Measurements from ENCODE around the gene RNU4-1. TPM values are rescaled to one million over a fixed set of nuclear protein-coding genes. Genes with fewer than 3 reads are reported as not detected.
"Not testable (repeated sequence)": the region's sequence is repeated elsewhere in the genome, so short reads cannot be mapped to it uniquely, and the experiment has no call there.

RNU4-1 gene
- total and polyA plus RNA-seq, 2 of the 4 experiments (the other 2 are of a cell fraction), result under 0.01 TPM; not detected in 1

GRCh38 chr12:120246705-120247104, 46.3 kb downstream of the RNU4-1 start:
- H3K4me2 ChIP-seq (ENCODE audit: low read depth, low read length); in situ Hi-C loops (cut with MboI; ENCODE audit: low sequenced_read_pairs); H3K4me3 ChIP-seq (ENCODE audit: insufficient read depth, low read depth, low read length); H3K36me3 ChIP-seq (ENCODE audit: control insufficient read depth, insufficient read depth, low read length); H2BK5ac ChIP-seq (ENCODE audit: low read depth, low read length, poor library complexity, severe bottlenecking); H3K14ac ChIP-seq (replicated peaks; ENCODE audit: low read depth, low read length); intact Hi-C loops (cut with micrococcal nuclease); H3K18ac ChIP-seq (ENCODE audit: low read depth, low read length); H3K56ac ChIP-seq (ENCODE audit: extremely low read depth, insufficient read depth, low read length); H3K27ac ChIP-seq (ENCODE audit: insufficient read depth, low read length); H3K9ac ChIP-seq (ENCODE audit: low read depth, low read length); H2BK20ac ChIP-seq (ENCODE audit: low read depth, low read length); H2BK120ac ChIP-seq (ENCODE audit: low read depth, low read length); ATAC-seq (ENCODE audit: low read depth); H2BK15ac ChIP-seq (ENCODE audit: low read depth, low read length); H3K4ac ChIP-seq (ENCODE audit: low read depth, low read length); H2AK9ac ChIP-seq (replicated peaks; ENCODE audit: low read depth, low read length, poor library complexity); H3K9me3 ChIP-seq (ENCODE audit: control insufficient read depth, insufficient read depth, low read length); H3K27me3 ChIP-seq (ENCODE audit: control insufficient read depth, insufficient read depth, low read length); H4K5ac ChIP-seq (ENCODE audit: low read depth, low read length); H2AFZ ChIP-seq (replicated peaks; ENCODE audit: low read length, poor library complexity); H4K91ac ChIP-seq (ENCODE audit: insufficient read depth, low read depth, low read length); dilution Hi-C loops (cut with HindIII; ENCODE audit: low sequenced_read_pairs, unreplicated experiment); BruUV-seq (replicated peaks); H3K23ac ChIP-seq (ENCODE audit: low read depth, low read length); DNase-seq: not testable (repeated sequence)
- Histone ChIP-seq H3K4me1 (ENCODE audit: control insufficient read depth, insufficient read depth, low read length) (peaks cover 43% of the 10 kb centered on the region), H2AK5ac (ENCODE audit: low read depth, low read length) (peak overlapping the region; percentile 67; the same call in 1 of the 2 replicates), H3K9me1 (ENCODE audit: insufficient read depth, low read length) (peaks cover 54% of the 10 kb centered on the region), H4K8ac (ENCODE audit: low read depth in 2 of 2, low read length in 2 of 2) (peak overlapping the region in 1 of 2 experiments; percentile 20; a peak in 1 of 4 replicates), H3K79me1 (ENCODE audit: low read depth in 1 of 2, low read length in 2 of 2) (peaks cover 9 to 69% of the 10 kb centered on the region in 2 experiments; a peak in 2 of 4 replicates), H4K20me1 (ENCODE audit: insufficient read depth, low read length) (peaks cover 73% of the 10 kb centered on the region)
- ChIA-PET POLR2A (ENCODE audit: unreplicated experiment) (interaction anchor here (0.7 kb wide), 1 partner anchor 17 kb away, joined by 17 read pairs; no protein-coding TSS in a partner anchor), CTCF (interaction anchor here (1.0 to 1.9 kb wide), 2 partner anchors 11 to 18 kb away, joined by 4 read pairs; no protein-coding TSS in a partner anchor)
- WGBS, 2 experiments (ENCODE audit: extremely low coverage in 2 of 2, insufficient read length in 1 of 2), result no CpG with 5 or more reads among the region's 5 CpGs

Small RNA genes lying within 50 kb of the gene (microRNA-seq; reads per million reads assigned to microRNA genes)
- gene RNU4-1 (ENCODE audit: insufficient read depth, insufficient read length) (464 reads per million, percentile 90 among the genes with 10 or more reads in this experiment), gene RNU4-2 (ENCODE audit: insufficient read depth, insufficient read length) (388 reads per million, percentile 89 among the genes with 10 or more reads in this experiment), gene RNU6-1088P (ENCODE audit: insufficient read depth, insufficient read length) (not detected)

Small RNA genes lying within 50 kb of the gene (small RNA-seq; reads per million reads assigned to genes)
- gene RNU4-1 (23.7 to 718 (median 101) reads per million in 5 experiments), gene RNU4-2 (82.6 to 2,295 (median 218) reads per million in 5 experiments), gene RNU6-1088P (0 reads per million in 5 experiments)

Other genes starting within 250 kb of the RNU4-1 start
- gene RAB35, start 176.5 kb downstream of the RNU4-1 start, total RNA-seq (2012; rRNA removed), result 32.6 and 35.0 TPM in 2 replicates
- 47.6 and 49.6 TPM in 2 replicates for gene RAB35, start 176.5 kb downstream of the RNU4-1 start, polyA plus RNA-seq (2012; rRNA removed)
- gene GCN1, start 98.5 kb downstream of the RNU4-1 start, total RNA-seq (2012; rRNA removed), result 65.8 and 77.6 TPM in 2 replicates
- 57.8 and 76.1 TPM in 2 replicates for gene GCN1, start 98.5 kb downstream of the RNU4-1 start, polyA plus RNA-seq (2012; rRNA removed)
- 4,496 and 5,401 TPM in 2 replicates for gene RPLP0, start 92.1 kb downstream of the RNU4-1 start, total RNA-seq (2012; rRNA removed)
- 5,590 and 6,356 TPM in 2 replicates for gene RPLP0, start 92.1 kb downstream of the RNU4-1 start, polyA plus RNA-seq (2012; rRNA removed)
- 33.9 and 46.6 TPM in 2 replicates for gene PXN, start 27.5 kb downstream of the RNU4-1 start, total RNA-seq (2012; rRNA removed)
- gene PXN, start 27.5 kb downstream of the RNU4-1 start, polyA plus RNA-seq (2012; rRNA removed), result 134 and 139 TPM in 2 replicates
- under 0.01 TPM in 2 replicates for gene RNU4-2, start 1.3 kb downstream of the RNU4-1 start, total RNA-seq (2012; rRNA removed)
- gene RNU4-2, start 1.3 kb downstream of the RNU4-1 start, polyA plus RNA-seq (2012; rRNA removed), result not detected in 2 replicates
- 0.83 and 2.0 TPM in 2 replicates for gene SIRT4, start 9.1 kb upstream of the RNU4-1 start, total RNA-seq (2012; rRNA removed)
- 0.56 and 0.87 TPM in 2 replicates for gene SIRT4, start 9.1 kb upstream of the RNU4-1 start, polyA plus RNA-seq (2012; rRNA removed)
- not detected in 2 replicates for gene PLA2G1B, start 34.5 kb upstream of the RNU4-1 start, total RNA-seq (2012; rRNA removed)
- not detected in 2 replicates for gene PLA2G1B, start 34.5 kb upstream of the RNU4-1 start, polyA plus RNA-seq (2012; rRNA removed)
- gene MSI1, start 75.9 kb upstream of the RNU4-1 start, total RNA-seq (2012; rRNA removed), result not detected in 2 replicates
- gene MSI1, start 75.9 kb upstream of the RNU4-1 start, polyA plus RNA-seq (2012; rRNA removed), result not detected in 2 replicates
- 339 and 396 TPM in 2 replicates for gene COX6A1, start 144.9 kb upstream of the RNU4-1 start, total RNA-seq (2012; rRNA removed)
- 541 and 664 TPM in 2 replicates for gene COX6A1, start 144.9 kb upstream of the RNU4-1 start, polyA plus RNA-seq (2012; rRNA removed)
- 19.2 and 45.5 TPM in 2 replicates for gene TRIAP1, start 153.1 kb upstream of the RNU4-1 start, total RNA-seq (2012; rRNA removed)
- 23.2 and 32.3 TPM in 2 replicates for gene TRIAP1, start 153.1 kb upstream of the RNU4-1 start, polyA plus RNA-seq (2012; rRNA removed)
- gene GATC, start 153.2 kb upstream of the RNU4-1 start, total RNA-seq (2012; rRNA removed), result 15.6 and 16.5 TPM in 2 replicates
- gene GATC, start 153.2 kb upstream of the RNU4-1 start, polyA plus RNA-seq (2012; rRNA removed), result 7.6 and 8.7 TPM in 2 replicates
- gene SRSF9, start 176.5 kb upstream of the RNU4-1 start, total RNA-seq (2012; rRNA removed), result 102 and 196 TPM in 2 replicates
- gene SRSF9, start 176.5 kb upstream of the RNU4-1 start, polyA plus RNA-seq (2012; rRNA removed), result 132 and 143 TPM in 2 replicates
- gene DYNLL1, start 202.9 kb upstream of the RNU4-1 start, total RNA-seq (2012; rRNA removed), result 696 and 709 TPM in 2 replicates
- 627 and 663 TPM in 2 replicates for gene DYNLL1, start 202.9 kb upstream of the RNU4-1 start, polyA plus RNA-seq (2012; rRNA removed)
- gene COQ5, start 235.9 kb upstream of the RNU4-1 start, total RNA-seq (2012; rRNA removed), result 25.1 and 29.4 TPM in 2 replicates
- 17.3 and 21.6 TPM in 2 replicates for gene COQ5, start 235.9 kb upstream of the RNU4-1 start, polyA plus RNA-seq (2012; rRNA removed)
- 43.0 and 44.4 TPM in 2 replicates for gene RNF10, start 241.1 kb upstream of the RNU4-1 start, total RNA-seq (2012; rRNA removed)
- 65.2 and 95.0 TPM in 2 replicates for gene RNF10, start 241.1 kb upstream of the RNU4-1 start, polyA plus RNA-seq (2012; rRNA removed)

Data from IMR-90 (cell line).